HG02970 (cell line): ENCODE results near the gene CMPK2.

Experiments
- ATAC-seq: cut with Tn5 transposase; IDR thresholded peaks from one replicate; pipeline ENCODE4 v1.9.1; 2021; ENCODE audit warnings: mild to moderate bottlenecking, moderate library complexity, moderate number of reproducible peaks; ENCODE audit not compliant: unreplicated experiment, low FRiP score

Gene CMPK2

DNA sequence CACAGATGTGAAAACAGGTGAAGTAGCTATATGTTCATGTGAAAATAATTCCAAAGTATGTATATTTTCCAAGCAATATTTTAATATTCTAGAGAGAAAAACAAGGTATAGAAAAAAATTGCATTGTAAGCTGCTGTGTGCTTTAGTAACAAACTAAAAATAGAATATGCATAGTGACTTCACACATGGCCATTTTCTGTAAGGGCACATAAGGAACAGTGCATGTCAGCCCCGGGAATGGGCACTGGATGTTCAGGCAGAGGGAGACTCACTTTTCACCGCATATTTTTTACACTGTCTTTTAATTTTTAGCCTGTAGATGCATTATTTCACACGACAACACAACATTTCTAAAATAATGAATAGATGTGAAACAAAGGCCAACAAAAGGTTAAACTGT lies 46.0 kb downstream of the CMPK2 start:
- no peak for ATAC-seq

DNA sequence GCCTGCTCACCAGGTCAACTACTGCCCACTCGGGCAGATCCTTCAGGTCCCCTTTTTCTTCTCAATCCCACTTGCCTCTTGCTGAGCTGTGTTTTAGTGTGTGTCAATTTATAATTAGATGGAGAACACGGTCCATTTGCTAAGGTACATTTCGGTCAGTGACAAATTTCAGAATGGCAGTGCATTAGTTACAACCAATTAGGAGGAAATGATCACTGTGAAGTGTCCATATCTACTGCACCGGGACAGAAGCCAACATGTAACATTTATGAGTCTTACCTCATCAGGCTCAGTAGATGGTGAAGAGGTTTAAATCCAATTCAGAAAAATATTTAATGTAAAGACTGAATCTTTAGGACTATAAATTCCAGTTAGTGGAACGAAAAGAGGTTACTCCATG lies 47.7 kb downstream of the CMPK2 start:
- no peak for ATAC-seq

DNA sequence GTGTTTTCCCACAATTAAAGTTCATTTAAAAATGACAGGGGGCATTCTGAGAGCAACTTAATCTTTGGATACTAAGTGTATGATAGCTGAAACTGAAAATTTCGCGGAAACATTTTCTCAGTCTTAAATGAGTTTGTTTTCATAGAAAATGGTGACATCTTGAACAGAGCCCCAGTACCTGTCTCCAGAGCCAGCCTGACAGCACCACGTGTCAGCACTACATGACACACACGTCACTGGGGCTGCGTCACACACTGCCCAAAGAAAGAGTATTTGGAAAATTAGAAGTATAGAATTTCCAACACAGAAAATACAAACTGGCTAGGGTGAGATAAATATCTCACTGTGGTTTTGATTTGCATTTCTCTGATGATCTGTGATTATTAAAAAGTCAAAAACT lies 50.8 kb downstream of the CMPK2 start:
- ATAC-seq, result no peak

DNA sequence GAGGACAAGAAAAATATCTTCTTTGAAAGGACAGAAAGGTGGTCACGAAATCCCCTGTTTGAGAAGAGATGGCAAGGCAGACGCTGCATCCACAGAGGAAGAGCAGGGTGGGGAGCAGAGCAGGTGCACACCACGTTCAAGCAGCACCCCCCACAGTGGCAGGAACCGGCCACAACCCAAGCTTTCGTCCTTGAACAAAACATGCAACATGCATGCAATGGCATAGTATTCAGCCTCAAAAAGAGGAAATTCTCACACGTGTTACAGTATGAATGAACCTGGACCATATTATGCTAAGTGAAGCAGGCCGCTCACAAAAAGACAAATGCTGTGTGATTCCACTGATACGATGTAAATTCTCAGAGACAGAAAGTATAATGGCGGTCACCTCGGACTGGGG lies 51.4 kb downstream of the CMPK2 start:
- ATAC-seq, result no peak

DNA sequence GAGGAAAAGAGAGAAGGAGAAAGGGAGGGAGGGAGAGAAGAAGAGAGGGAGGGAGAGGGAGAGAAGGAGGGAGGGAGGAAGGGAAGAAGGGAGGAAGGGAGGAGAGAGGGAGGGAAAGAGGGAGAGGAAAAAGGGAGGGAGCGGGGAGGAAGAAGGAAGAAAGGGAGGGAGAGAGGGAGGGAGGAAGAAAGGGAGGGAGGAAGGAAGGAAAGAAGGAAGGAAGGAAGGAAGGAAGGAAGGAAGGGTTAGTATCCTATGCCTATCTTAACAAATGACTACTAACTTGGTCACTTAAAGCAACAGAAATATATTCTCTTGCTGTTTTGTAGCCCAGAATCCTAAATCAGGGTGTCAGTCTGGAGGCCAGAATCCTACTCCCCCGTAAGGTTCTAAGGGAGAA lies 52.1 kb downstream of the CMPK2 start:
- ATAC-seq, result no peak

DNA sequence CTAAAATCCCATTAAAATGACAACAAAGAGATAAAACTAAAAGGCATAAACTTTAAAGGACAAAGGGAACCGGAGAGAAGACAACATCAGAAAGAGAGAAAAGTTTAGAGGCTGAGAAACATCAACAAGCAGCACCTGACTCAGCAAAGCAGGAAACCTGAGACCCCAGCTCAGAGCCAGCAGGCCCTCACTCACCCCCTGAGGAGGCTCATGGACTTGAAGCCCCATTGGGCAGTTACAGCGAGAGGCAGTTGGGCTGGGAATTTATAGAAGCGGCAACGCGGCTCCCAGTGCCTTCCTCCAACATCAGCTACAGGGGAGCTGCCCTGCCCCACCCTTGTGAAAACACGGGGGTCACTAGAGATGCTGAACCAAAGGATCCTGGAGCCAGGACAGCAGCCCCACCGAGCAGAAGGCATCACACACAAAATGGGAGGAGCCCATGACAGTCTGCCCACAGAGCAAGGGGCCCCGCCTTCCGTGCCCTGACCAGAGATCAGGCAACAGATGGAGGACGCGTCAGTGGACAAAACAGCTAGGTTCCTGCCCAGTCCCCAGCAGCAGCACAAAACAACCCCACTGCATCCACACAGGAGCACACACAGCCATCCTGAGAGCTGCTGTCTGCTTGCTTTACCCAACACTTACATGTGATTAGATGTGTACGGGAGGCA lies 52.7 kb downstream of the CMPK2 start:
- no peak for ATAC-seq

DNA sequence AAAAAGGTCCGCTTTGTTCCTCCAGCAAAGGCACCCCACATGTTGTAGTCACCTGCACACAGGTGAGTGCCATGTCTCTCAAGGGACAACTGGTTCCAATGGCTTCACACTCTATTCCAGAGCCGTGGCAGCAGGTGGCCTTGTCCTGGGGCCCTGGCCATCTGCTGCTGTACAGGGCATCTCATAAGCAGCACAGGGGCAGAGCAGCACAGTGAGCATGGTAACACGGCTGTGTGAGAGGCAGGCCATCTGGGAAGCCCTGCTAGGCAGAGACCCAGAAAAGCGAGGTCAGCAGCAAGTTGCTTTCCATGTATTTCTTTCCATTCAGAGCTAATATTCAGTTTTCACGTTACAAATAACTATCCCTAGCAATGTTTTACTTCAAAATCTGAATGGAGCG lies 54.7 kb downstream of the CMPK2 start:
- no peak for ATAC-seq

DNA sequence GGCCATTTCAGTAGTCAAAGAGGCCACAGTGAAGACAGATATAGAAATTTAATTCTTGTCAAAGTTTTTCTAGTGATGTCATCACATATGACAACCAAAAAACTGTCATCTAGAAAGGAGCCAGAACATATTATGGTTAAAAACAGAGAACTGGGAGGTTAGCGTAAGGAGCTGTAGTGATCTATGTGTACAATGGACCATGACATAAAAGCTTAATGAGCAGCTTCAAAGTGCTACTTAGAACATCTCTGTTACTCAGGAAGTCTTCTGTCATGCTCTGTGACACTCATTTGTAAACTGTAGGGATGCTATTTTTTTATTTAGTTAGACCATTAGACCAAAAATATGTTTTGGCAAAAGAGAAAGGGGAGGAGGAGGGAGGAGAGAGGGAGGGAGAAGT lies 57.3 kb downstream of the CMPK2 start:
- no peak for ATAC-seq

DNA sequence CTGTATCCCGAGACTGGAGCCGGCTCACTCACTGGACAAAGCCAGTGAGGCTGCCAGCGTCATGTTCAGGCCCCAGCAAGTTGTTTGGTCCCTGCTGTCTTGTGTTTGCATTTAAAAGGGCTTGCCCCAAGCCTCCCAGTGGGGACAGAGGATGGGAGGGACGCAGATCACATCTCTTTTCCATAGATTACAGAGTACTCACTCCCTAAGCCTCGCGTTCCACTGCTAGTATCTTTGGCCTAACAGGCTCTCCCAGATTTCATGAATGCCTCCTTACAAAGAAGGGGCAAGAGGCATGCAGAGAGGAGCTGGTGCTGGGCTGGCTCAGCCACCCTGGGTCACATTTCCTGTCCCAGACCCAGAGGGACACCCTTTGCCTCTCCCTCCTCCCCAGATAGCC lies 59.1 kb downstream of the CMPK2 start:
- no peak for ATAC-seq

DNA sequence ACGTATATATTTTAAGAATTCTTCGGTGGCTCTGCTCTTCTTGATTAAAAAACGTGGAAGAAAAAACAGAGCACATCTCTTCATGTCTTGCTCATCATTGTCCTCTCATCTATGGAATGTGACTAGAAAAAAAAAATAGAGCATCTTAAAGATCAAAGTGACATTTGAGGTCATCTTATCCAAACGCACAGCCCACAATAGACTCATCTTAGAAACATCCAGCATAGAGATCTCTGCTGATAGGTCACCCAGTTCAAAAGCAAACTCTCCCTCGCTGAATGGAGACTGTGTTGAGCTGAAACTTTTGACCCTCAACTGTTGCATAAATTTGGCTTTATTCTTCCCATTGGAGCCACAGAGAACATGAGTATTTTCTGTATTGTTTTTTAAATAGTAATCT lies 65.2 kb downstream of the CMPK2 start:
- ATAC-seq, result no peak
